Measurements from ENCODE around the gene OLFM1. TPM values are rescaled to one million over a fixed set of nuclear protein-coding genes. Genes with fewer than 3 reads are reported as not detected.

OLFM1 gene
- total and polyA plus RNA-seq, 9 of the 15 experiments (the other 6 are each of a cell fraction or from before 2014, with no cell fraction given) = not detected

DNA sequence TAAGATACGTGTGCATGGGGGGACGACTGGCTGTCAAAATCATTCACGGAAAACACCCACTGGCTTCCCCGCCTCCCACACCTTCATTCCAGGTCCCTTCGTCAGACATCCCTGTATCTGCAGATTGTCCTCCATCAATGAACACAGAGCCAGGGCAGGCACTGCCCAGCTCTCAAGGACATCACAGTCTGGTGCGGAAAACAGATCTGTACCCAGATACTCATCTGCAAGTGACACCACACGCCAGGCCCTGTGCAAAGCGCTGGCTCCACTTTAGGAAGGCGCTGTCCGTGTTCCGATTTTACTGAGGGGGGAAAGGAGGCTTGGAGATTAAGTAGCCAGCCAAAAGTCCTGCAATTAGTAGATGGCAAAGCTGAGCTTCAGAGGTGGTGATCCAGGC lies 72.3 kb downstream of the OLFM1 start:
- Histone ChIP-seq H3K9ac (ENCODE audit: insufficient read depth in 1 of 2, low read depth in 2 of 2, low read length in 2 of 2) (no peak overlapping the region), H2AFZ (ENCODE audit: low read depth, low read length) (no peak overlapping the region), H3K9me1 (ENCODE audit: control insufficient read depth, insufficient read depth, low read length) (no peaks in the 10 kb centered on the region), H3K9me3 (replicated peaks; ENCODE audit: control insufficient read depth, insufficient read depth, low read depth, low read length) (no peaks in the 10 kb centered on the region), H3K27me3 (ENCODE audit: control insufficient read depth in 2 of 2, insufficient read depth in 2 of 2, low read length in 2 of 2) (peaks cover 6 to 33% of the 10 kb centered on the region in 2 experiments; a peak in 4 of 5 replicates), H3K36me3 (ENCODE audit: control insufficient read depth, insufficient read depth, low read length) (no peaks in the 10 kb centered on the region), H3K79me2 (ENCODE audit: control insufficient read depth, insufficient read depth, low read length) (no peaks in the 10 kb centered on the region), H3K4me1 (replicated peaks in 1 of 2; ENCODE audit: control insufficient read depth in 2 of 2, insufficient read depth in 2 of 2, low read length in 2 of 2) (no peaks in the 10 kb centered on the region), H3K27ac (ENCODE audit: extremely low read depth, low read depth, low read length) (no peak overlapping the region), H3K4me2 (ENCODE audit: insufficient read depth, low read length) (no peak overlapping the region), H3K4me3 (no peak overlapping the region), H4K20me1 (replicated peaks; ENCODE audit: control insufficient read depth, insufficient read depth, low read length) (peaks cover 15% of the 10 kb centered on the region)
- no TSS peak for BruUV-seq (replicated peaks)
- intact Hi-C loops (cut with micrococcal nuclease) (no loop called here), in situ Hi-C loops (cut with MboI) (no loop called here)
- 2% methylated on average over 10 of the region's 11 CpGs for WGBS (ENCODE audit: insufficient coverage, low coverage, missing lambda C conversion rate)
- ATAC-seq (no peak), DNase-seq (ENCODE audit: extremely low read depth in 1 of 4, low spot score in 3 of 4) (no peak), FAIRE-seq (no peak)
- ChIA-PET CTCF (ENCODE audit: low intra/inter-chr PET ratio) (no interaction called here), POLR2A (no interaction called here)
- TF ChIP-seq IFI16 (CRISPR knock-in tag; IDR thresholded peaks at IDR 0.05) = no peak
- no peak for TF ChIP-seq THRB (CRISPR knock-in tag; conservative IDR thresholded peaks at IDR 0.05)
- TF ChIP-seq SIN3B (IDR thresholded peaks at IDR 0.05; ENCODE audit: low read depth) = no peak
- TF ChIP-seq FOXP1 (CRISPR knock-in tag; IDR thresholded peaks at IDR 0.05) = no peak
- TF ChIP-seq ZNF561 (CRISPR knock-in tag; conservative IDR thresholded peaks at IDR 0.05) = no peak
- no peak for TF ChIP-seq TARDBP (IDR thresholded peaks at IDR 0.05)
- TF ChIP-seq FOXK1 (CRISPR knock-in tag; IDR thresholded peaks at IDR 0.05; ENCODE audit: borderline replicate concordance) = no peak
- no peak for TF ChIP-seq ZBTB2 (IDR thresholded peaks at IDR 0.05)
- TF ChIP-seq, protein P1, sequence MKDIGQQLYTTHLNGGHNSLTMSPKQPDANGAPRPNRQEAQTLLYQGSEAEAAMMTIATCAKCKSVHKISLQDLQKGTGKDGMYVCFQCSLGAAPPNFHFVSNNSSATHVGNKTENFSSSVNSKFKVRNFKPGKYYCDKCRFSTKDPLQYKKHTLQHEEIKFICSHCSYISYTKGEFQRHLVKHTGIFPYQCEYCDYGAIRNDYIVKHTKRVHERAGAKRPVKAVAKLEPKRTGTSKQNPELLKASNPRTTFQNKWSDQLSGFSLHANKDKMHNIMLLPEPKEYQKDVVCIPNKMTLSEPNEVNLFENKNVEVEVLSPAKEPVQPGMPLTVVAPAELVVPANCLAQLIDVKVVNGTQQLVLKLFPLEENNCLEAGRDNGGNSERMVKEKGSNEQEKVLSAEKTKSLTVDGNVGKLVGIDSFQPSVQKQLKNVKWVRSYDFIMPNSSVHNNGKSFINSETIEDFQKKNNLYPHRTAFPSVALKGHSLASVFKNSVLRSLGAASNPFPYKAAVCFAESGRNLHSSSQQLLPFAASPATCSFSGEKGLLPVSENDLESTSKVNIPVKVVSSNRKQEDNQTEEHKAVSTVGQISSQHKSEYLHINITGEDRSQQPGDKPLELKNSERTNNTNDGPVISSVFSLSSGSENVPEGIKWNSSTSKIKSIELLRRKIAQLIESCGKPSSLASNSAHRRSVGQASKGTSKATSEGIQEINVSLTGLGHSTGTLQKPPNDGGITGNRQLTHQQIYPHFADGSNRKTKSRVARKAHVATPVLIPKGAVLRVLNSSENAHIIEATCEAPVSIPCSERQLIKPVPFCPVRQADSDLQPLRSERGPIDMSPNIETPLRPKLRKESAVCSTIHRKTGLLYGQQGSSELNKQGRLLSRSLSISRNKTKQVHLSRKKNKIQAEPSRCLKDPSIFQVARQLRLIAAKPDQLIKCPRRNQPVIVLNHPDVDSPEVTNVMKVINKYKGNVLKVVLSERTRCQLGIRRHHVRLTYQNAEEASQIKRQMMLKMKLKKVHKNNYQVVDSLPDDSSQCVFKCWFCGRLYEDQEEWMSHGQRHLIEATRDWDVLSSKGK (CRISPR knock-in tag; IDR thresholded peaks at IDR 0.05) = no peak
- no peak for TF ChIP-seq GTF2A2 (tag; IDR thresholded peaks at IDR 0.05)
- no peak for TF ChIP-seq OTX1 (CRISPR knock-in tag; IDR thresholded peaks at IDR 0.05)
- TF ChIP-seq FOXA3 (CRISPR knock-in tag; conservative IDR thresholded peaks at IDR 0.05 in 1 of 2, IDR thresholded peaks at IDR 0.05 in 1 of 2) = no peak
- no peak for TF ChIP-seq SAFB2 (IDR thresholded peaks at IDR 0.05; ENCODE audit: borderline replicate concordance, low read depth, low read length, severe bottlenecking)
- no peak for TF ChIP-seq TSHZ1 (CRISPR knock-in tag; IDR thresholded peaks at IDR 0.05)

Measured in K562 (cell line).